K562 treated with DMSO at 1 percent for 48 hours (cell line): Measurements from ENCODE around the gene S100A10. TPM values are rescaled to one million over a fixed set of nuclear protein-coding genes. Genes with fewer than 3 reads are reported as not detected.

Source experiments
- total RNA-seq: library from RNA; unstranded; fragments of 300-600 nt; gene quantifications from 2 replicates; pipeline ENCODE4 v1.2.3, GENCODE V29; 2022; ENCODE audit warnings: low replicate concordance; ENCODE audit errors: extremely low read depth

S100A10 gene
- not detected in 2 replicates for total RNA-seq

GRCh38 chr1:151993734-151994496 lies at the start of gene S100A10:
TSS of gene S100A10 (minus strand) at chr1:151993859. CDS start at chr1:151986230, 7,629 bp downstream.

GRCh38 chr1:152036267-152037216 lies 42.9 kb upstream of the S100A10 start, which contains the start of gene S100A11:
TSS of gene S100A11 (minus strand) at chr1:152037004. CDS start at chr1:152036915, 89 bp downstream.

Other genes with a start within 250 kb of the S100A10 start
- not detected in 2 replicates for gene MRPL9, start 230.4 kb downstream of the S100A10 start, total RNA-seq
- not detected in 2 replicates for gene TDRKH, start 203.4 kb downstream of the S100A10 start, total RNA-seq
- not detected in 2 replicates for gene LINGO4, start 188.4 kb downstream of the S100A10 start, total RNA-seq
- gene RORC, start 162.1 kb downstream of the S100A10 start, total RNA-seq, result not detected in 2 replicates
- gene C2CD4D, start 154.0 kb downstream of the S100A10 start, total RNA-seq, result not detected in 2 replicates
- gene THEM5, start 140.1 kb downstream of the S100A10 start, total RNA-seq, result not detected in 2 replicates
- gene THEM4, start 84.3 kb downstream of the S100A10 start, total RNA-seq, result not detected in 2 replicates
- not detected in 2 replicates for gene S100A11, start 43.1 kb upstream of the S100A10 start, total RNA-seq
- not detected in 2 replicates for gene TCHHL1, start 95.2 kb upstream of the S100A10 start, total RNA-seq
- gene TCHH, start 121.6 kb upstream of the S100A10 start, total RNA-seq, result not detected in 2 replicates
- gene RPTN, start 165.4 kb upstream of the S100A10 start, total RNA-seq, result not detected in 2 replicates
- not detected in 2 replicates for gene HRNR, start 230.3 kb upstream of the S100A10 start, total RNA-seq